ENCODE results near the gene ZNF135.

Gene ZNF135

DNA sequence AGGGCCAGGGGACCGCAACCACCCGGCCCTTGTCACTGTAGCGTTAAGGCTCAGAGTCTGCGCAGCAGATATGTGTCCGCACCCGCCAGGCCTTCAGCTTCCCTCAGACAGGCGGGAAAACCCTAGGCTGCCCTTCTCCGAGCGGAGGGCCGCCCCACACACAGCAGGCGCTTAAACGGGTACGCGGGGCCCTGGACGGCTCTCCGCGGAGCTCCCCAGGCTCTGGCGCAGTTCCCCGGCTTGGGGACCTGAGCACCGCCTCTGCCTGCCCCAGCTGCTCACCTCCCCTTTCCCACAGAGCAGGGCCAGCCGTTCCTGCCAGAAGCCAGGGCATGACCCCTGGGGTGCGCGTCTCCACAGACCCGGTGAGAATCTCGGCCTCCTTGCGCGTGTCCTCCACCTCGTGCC is 593 bp downstream of the ZNF135 start:
- H3K27ac ChIP-seq = no peak overlapping the region
- no peak for TF ChIP-seq ZFX (IDR thresholded peaks at IDR 0.05)
- TF ChIP-seq, protein P1, sequence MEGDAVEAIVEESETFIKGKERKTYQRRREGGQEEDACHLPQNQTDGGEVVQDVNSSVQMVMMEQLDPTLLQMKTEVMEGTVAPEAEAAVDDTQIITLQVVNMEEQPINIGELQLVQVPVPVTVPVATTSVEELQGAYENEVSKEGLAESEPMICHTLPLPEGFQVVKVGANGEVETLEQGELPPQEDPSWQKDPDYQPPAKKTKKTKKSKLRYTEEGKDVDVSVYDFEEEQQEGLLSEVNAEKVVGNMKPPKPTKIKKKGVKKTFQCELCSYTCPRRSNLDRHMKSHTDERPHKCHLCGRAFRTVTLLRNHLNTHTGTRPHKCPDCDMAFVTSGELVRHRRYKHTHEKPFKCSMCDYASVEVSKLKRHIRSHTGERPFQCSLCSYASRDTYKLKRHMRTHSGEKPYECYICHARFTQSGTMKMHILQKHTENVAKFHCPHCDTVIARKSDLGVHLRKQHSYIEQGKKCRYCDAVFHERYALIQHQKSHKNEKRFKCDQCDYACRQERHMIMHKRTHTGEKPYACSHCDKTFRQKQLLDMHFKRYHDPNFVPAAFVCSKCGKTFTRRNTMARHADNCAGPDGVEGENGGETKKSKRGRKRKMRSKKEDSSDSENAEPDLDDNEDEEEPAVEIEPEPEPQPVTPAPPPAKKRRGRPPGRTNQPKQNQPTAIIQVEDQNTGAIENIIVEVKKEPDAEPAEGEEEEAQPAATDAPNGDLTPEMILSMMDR (conservative IDR thresholded peaks at IDR 0.05) = no peak

DNA sequence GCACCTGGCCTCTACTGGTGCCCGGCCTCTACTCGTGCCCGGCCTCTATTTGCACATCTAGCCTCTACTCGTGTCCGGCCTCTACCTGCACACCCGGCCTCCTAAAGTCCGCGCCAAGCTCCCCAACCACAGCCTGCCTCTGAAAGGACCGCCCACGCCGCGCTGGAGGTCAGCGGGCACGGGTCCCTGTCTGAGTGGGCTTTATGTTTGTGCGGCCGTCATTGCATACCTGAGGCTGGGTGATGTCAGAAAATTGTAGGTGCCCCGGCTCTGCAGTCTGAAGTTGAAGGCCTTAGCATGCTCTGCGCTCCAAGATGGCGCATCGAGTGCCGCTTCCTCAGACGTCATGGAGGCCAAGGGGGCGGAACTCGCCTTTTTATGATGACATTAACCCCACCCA is 1.1 kb downstream of the ZNF135 start:
- TF ChIP-seq ZFX (IDR thresholded peaks at IDR 0.05) = no peak
- TF ChIP-seq, protein P1 (conservative IDR thresholded peaks at IDR 0.05) = no peak
- H3K27ac ChIP-seq = no peak overlapping the region

DNA sequence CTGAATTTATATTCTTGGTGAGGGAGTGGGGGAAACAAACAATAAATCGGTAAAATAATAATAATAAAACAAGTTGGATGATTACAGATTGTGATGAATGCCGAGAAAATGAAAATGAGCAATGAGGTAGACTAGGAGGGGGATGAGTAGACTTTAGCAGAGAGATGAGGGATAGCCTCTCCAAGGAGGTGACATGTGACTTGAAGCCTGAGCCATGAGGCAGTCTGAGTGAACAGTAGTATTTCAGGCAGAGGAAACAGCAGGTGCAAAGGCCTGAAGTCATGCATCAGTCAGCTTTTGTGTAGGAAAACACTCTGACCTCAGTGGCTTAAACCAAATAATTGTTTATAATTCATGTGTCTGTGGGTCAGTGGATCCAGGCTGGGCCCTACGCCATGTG is 4.6 kb downstream of the ZNF135 start:
- no peak overlapping the region for H3K27ac ChIP-seq
- no peak for TF ChIP-seq ZFX (IDR thresholded peaks at IDR 0.05)
- TF ChIP-seq, protein P1 (conservative IDR thresholded peaks at IDR 0.05) = no peak

DNA sequence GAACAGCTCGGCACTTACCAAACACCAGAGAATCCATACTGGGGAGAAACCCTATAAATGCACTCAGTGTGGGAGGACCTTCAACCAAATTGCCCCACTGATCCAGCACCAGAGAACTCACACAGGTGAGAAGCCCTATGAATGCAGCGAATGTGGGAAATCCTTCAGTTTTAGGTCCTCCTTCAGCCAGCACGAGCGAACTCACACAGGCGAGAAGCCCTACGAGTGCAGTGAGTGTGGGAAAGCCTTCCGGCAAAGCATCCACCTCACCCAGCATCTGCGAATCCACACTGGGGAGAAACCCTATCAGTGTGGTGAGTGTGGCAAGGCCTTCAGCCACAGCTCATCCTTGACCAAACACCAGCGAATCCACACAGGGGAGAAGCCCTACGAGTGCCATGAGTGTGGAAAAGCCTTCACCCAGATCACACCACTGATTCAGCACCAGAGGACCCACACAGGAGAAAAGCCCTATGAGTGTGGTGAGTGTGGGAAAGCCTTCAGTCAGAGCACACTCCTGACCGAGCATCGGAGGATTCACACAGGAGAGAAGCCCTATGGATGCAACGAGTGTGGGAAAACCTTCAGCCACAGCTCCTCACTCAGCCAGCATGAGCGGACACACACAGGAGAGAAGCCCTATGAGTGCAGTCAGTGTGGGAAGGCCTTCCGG is 8.3 kb downstream of the ZNF135 start:
- no peak overlapping the region for H3K27ac ChIP-seq
- TF ChIP-seq, protein P1 (conservative IDR thresholded peaks at IDR 0.05) = no peak
- no peak for TF ChIP-seq ZFX (IDR thresholded peaks at IDR 0.05)

DNA sequence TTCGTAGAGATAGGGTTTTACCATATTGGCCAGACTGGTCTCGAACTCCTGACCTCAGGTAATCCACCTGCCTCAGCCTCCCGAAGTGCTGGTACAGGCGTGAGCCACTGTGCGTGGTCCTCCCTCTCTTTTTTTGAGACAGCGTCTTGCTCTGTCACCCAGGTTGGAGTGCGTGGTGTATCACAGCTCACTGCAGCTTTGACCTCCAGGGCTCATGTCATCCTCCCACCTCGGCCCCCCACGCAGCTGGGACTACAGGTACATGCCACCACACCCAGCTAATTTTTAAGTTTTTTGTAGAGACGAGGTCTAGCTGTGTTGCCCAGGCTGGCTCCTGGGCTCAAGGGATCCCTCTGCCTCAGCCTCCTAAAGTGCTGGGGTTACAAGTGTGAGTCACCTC is 20.7 kb downstream of the ZNF135 start:
- no peak overlapping the region for H3K27ac ChIP-seq
- no peak for TF ChIP-seq ZFX (IDR thresholded peaks at IDR 0.05)
- TF ChIP-seq, protein P1 (conservative IDR thresholded peaks at IDR 0.05) = no peak

DNA sequence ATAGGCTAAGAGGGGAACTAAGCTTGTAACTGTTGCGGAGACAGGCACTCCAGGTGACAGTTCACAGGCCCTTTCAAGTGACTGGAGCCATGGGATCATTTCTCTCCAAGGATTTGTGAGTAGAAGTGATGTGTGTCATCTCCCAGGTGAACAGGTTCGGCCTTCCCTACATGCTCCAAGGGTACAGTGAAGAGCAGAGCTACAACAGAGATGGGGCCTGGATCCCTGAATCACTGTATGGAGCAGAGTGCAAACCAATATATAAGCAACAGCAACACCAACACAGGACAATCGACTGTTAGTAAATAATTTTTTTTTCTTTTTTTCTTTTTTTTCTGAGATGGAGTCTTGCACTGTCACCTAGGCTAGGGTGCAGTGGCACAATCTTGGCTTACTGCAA is 23.9 kb downstream of the ZNF135 start:
- TF ChIP-seq ZFX (IDR thresholded peaks at IDR 0.05) = no peak

DNA sequence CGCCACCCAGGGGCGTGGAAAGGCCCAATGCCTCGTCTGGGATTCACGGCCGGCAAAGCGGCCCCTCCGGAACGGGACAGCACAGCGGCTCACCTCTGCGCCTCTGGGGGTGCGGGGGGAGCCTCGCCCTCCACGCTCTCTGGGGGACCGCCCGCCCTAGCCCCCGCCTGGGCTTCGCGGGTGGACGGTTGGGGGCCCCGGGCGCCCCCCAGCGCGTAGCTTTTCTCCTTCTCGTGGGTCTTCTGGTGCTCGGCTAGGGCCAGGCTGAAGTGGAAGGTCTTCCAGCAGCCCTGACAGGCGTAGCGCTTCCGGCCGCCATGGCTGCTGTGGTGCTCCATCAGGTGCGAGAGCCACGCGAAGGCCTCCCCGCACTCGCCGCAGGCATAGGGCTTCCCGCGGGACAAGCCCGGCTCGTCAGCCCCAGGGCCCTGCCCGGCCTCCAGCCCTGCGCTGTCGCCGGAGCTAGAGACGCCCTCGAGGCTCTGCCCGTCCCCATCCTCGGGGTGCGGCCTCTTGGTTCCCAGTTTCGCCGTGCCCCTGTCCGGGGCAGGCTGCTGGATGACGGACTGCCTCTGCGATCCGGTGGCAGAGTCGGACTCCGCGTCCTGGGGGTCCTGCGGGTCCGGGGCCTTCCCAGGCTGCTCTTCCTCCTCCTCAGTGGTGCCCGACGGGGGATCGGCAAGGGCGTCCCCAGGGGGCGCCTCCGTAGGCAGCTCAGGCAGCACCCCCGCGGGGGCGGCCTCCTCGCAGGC is 25.7 kb downstream of the ZNF135 start:
- no peak for TF ChIP-seq ZFX (IDR thresholded peaks at IDR 0.05)
- TF ChIP-seq, protein P1 (conservative IDR thresholded peaks at IDR 0.05) = no peak

More for the DNA sequence above, 23.9 kb downstream of the ZNF135 start:
- H3K27ac ChIP-seq = no peak overlapping the region

More for the DNA sequence above, 25.7 kb downstream of the ZNF135 start:
- H3K27ac ChIP-seq = no peak overlapping the region
